OCI-LY7 (cell line): Measurements from ENCODE around the gene AVL9. TPM values are rescaled to one million over a fixed set of nuclear protein-coding genes. Genes with fewer than 3 reads are reported as not detected.

Experiments
- BruUV-seq: library from RNA; stranded (reverse); fragments of 400-500 nt; replicated peaks from 2 replicates; lab custom pipeline; 2021; lab: Mats Ljungman, UMichigan
- CTCF ChIA-PET: fragments of 300-600 bp; sonication (Branson Sonifier 250); formaldehyde crosslinking; loops from one replicate; lab custom pipeline; 2022; ENCODE audit warnings: antibody characterized with exemption; ENCODE audit not compliant: unreplicated experiment; lab: Charles Lee
- POLR2A ChIA-PET: fragments of 300-600 bp; sonication (Branson Sonifier 250); formaldehyde crosslinking; loops from one replicate; lab custom pipeline; 2022; ENCODE audit warnings: antibody characterized with exemption; lab: Charles Lee
- DNase-seq: peaks from one replicate; pipeline ENCODE4 v3.0.0-alpha.2; 2015; ENCODE audit warnings: low spot score
- H2AFZ ChIP-seq: fragments of 200-600 bp; sonication (generic), shearing (Covaris generic); 2 replicates; pipeline ENCODE4 v1.6.1; 2014; ENCODE audit warnings: mild to moderate bottlenecking, antibody characterized with exemption, low read length, moderate library complexity
- H3K27ac ChIP-seq: fragments of 200-600 bp; sonication (generic); 2 replicates; pipeline ENCODE4 v1.5.1; 2014; ENCODE audit warnings: mixed run types, low read depth, mild to moderate bottlenecking, moderate library complexity, low read length, inconsistent platforms; ENCODE audit not compliant: poor library complexity, severe bottlenecking
- H3K36me3 ChIP-seq: fragments of 200-600 bp; sonication (generic); 2 replicates; pipeline ENCODE4 v1.6.1; 2014; ENCODE audit warnings: mild to moderate bottlenecking, antibody characterized with exemption, low read length, moderate library complexity, mixed read lengths; ENCODE audit not compliant: insufficient read depth
- H3K4me1 ChIP-seq: fragments of 200-600 bp; sonication (generic); 2 replicates; pipeline ENCODE4 v1.5.1; 2014; ENCODE audit warnings: mild to moderate bottlenecking, low read length; ENCODE audit not compliant: insufficient read depth, poor library complexity, severe bottlenecking
- H3K4me2 ChIP-seq: fragments of 200-600 bp; sonication (generic); 2 replicates; pipeline ENCODE4 v1.6.1; 2014; ENCODE audit warnings: mild to moderate bottlenecking, low read length
- H3K4me3 ChIP-seq: fragments of 200-600 bp; sonication (generic); 2 replicates; pipeline ENCODE4 v1.5.1; 2014; ENCODE audit warnings: mild to moderate bottlenecking, low read depth, low read length; ENCODE audit not compliant: poor library complexity, severe bottlenecking
- H3K79me2 ChIP-seq: fragments of 200-600 bp; sonication (generic); 2 replicates; pipeline ENCODE4 v1.6.1; 2016; ENCODE audit warnings: low read depth, mild to moderate bottlenecking, low read length, moderate library complexity, mixed read lengths; ENCODE audit not compliant: insufficient read depth
- H3K9me2 ChIP-seq: fragments of 200-600 bp; sonication (generic); 2 replicates; pipeline ENCODE4 v1.6.1; 2016; ENCODE audit warnings: mild to moderate bottlenecking, low read length, mixed read lengths; ENCODE audit not compliant: insufficient read depth
- H3K9me3 ChIP-seq: fragments of 200-600 bp; sonication (generic); 2 replicates; pipeline ENCODE4 v1.6.1; 2014; ENCODE audit warnings: mild to moderate bottlenecking, mixed run types, low read length, mixed read lengths
- H4K20me1 ChIP-seq: fragments of 200-600 bp; sonication (generic); 2 replicates; pipeline ENCODE4 v1.6.1; 2014; ENCODE audit warnings: mild to moderate bottlenecking, antibody characterized with exemption, low read length, moderate library complexity, mixed read lengths; ENCODE audit not compliant: insufficient read depth
- EZH2phosphoT487 ChIP-seq: fragments of 200-600 bp; sonication (generic); IDR thresholded peaks from 2 replicates; pipeline ENCODE4 v1.6.1; 2018; ENCODE audit warnings: low read depth, borderline replicate concordance, mild to moderate bottlenecking, mixed run types, antibody characterized with exemption, low read length, moderate library complexity, mixed read lengths
- intact Hi-C: fragments of 100-400 bp; cut with micrococcal nuclease; formaldehyde crosslinking; loops from one replicate; pipeline ENCODE4 v1.10.0; 2022; ENCODE audit not compliant: unreplicated experiment
- total RNA-seq, 2 experiments: library from RNA; depleted of rRNA in 1 of 2; stranded (reverse); fragments of >200 nt in 1 of 2; shearing (Covaris generic) in 1 of 2; gene quantifications; 2 replicates each; pipeline ENCODE4 v1.2.3, GENCODE V29; 2014 to 2022
- TF ChIP-seq, protein P1 (sequence below): fragments of 200-600 bp; sonication (generic); conservative IDR thresholded peaks from 2 replicates; pipeline ENCODE4 v1.5.1; 2014; ENCODE audit warnings: mild to moderate bottlenecking, antibody characterized with exemption, low read length, moderate library complexity, mixed read lengths

AVL9 gene
- total RNA-seq, 2 experiments from 2014 or later: 36.6 to 54.9 TPM

DNA sequence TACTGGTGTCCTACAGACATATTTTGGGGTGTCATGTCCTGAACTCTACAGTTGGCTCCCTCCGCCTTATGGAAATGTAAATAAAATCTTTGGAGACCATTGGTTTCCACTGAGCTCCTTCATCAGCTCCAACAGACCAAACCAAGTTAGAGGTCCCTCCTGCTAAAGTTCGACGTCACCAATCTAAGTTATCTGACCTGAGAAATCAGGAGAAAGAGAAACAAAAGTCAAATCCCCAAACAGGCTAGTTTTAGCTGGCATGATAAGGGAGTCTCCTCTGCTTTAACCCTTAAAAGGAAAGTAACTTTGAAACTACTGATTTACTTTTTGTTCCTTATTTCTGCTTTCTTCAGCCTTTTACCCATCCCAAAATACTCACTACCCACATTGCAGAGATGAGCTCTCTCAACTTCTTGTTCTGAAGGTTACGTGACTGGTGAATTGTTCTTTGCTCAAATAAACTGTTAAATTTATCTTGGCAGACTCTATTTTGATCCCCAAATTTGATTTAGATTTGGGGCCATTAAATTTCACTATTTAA lies 39.9 kb downstream of the AVL9 start:
- CTCF ChIA-PET: no interaction called here
- Histone ChIP-seq H3K9me3 (peaks cover 14% of the 10 kb centered on the region; the same call in 1 of the 2 replicates), H2AFZ (no peak overlapping the region), H3K9me2 (no peaks in the 10 kb centered on the region), H3K4me1 (no peaks in the 10 kb centered on the region), H3K79me2 (peaks cover 17% of the 10 kb centered on the region; the same call in 1 of the 2 replicates), H3K4me2 (no peak overlapping the region), H3K4me3 (no peak overlapping the region), H3K27ac (no peak overlapping the region), H4K20me1 (0 out of 2 replicates have a peak, but pooled peaks cover 4% of the 10 kb centered on the region), H3K36me3 (peaks cover 36% of the 10 kb centered on the region)
- intact Hi-C loops: no loop called here
- no peak for TF ChIP-seq EZH2phosphoT487
- TF ChIP-seq, protein P1, sequence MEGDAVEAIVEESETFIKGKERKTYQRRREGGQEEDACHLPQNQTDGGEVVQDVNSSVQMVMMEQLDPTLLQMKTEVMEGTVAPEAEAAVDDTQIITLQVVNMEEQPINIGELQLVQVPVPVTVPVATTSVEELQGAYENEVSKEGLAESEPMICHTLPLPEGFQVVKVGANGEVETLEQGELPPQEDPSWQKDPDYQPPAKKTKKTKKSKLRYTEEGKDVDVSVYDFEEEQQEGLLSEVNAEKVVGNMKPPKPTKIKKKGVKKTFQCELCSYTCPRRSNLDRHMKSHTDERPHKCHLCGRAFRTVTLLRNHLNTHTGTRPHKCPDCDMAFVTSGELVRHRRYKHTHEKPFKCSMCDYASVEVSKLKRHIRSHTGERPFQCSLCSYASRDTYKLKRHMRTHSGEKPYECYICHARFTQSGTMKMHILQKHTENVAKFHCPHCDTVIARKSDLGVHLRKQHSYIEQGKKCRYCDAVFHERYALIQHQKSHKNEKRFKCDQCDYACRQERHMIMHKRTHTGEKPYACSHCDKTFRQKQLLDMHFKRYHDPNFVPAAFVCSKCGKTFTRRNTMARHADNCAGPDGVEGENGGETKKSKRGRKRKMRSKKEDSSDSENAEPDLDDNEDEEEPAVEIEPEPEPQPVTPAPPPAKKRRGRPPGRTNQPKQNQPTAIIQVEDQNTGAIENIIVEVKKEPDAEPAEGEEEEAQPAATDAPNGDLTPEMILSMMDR: no peak
- no peak for DNase-seq
- BruUV-seq: no TSS peak
- POLR2A ChIA-PET: interaction anchor here (0.7 to 0.8 kb wide), 2 partner anchors 9 to 12 kb away, joined by 3 to 4 read pairs; no protein-coding TSS in a partner anchor

DNA sequence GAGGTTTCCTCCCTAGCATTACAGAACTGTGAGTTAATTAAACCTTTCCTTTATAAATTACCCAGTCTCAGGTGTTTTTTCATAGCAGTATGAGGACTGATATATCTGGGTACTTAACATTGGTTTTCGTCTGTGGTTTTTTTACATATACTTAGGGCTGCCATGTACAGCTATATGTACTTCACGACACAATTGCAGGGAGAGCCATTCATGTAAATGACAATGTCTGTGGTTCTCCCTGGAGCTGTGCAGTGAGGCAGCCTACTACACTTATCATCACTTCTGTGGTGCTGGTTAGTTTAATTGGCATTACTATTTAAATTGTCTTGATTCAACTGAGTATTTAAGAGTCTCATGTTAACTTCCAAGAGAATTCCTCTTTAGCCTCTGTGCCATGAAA lies 40.7 kb downstream of the AVL9 start:
- BruUV-seq: no TSS peak
- TF ChIP-seq, protein P1: no peak
- TF ChIP-seq EZH2phosphoT487: no peak
- peaks cover 17% of the 10 kb centered on the region; the same call in 1 of the 2 replicates for H3K79me2 ChIP-seq
- POLR2A ChIA-PET: no interaction called here
- H3K27ac ChIP-seq: no peak overlapping the region
- intact Hi-C loops: no loop called here
- CTCF ChIA-PET: no interaction called here
- H3K4me2 ChIP-seq: no peak overlapping the region
- 0 out of 2 replicates have a peak, but pooled peaks cover 5% of the 10 kb centered on the region for H4K20me1 ChIP-seq
- DNase-seq: no peak
- H3K9me2 ChIP-seq: no peaks in the 10 kb centered on the region
- H3K4me3 ChIP-seq: no peak overlapping the region
- no peaks in the 10 kb centered on the region for H3K4me1 ChIP-seq
- H3K36me3 ChIP-seq: peaks cover 29% of the 10 kb centered on the region
- H3K9me3 ChIP-seq: peaks cover 11% of the 10 kb centered on the region; the same call in 1 of the 2 replicates
- no peak overlapping the region for H2AFZ ChIP-seq

DNA sequence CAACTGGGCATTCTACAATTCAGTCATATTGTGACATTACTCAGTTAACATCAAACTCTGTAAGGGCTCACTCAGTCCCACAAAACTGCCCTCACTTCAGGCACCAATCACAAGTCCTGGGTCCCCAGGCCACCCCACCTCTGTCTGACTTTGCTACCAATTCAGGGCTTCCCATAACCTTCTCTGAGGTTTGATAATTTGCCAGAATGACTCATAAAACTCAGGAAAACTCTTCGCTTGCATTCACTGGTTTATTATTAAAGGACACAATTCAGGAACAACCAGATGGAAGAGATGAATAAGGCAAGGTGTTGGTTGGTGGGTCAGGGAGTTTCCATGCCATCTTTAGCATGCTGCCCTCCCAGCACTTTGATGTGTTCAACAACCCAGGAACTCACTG lies 41.3 kb downstream of the AVL9 start:
- Histone ChIP-seq H3K9me2 (no peaks in the 10 kb centered on the region), H2AFZ (no peak overlapping the region), H3K4me3 (no peak overlapping the region), H3K4me1 (no peaks in the 10 kb centered on the region), H3K4me2 (no peak overlapping the region), H3K36me3 (peaks cover 24% of the 10 kb centered on the region), H3K79me2 (peaks cover 17% of the 10 kb centered on the region; the same call in 1 of the 2 replicates), H3K9me3 (peaks cover 7% of the 10 kb centered on the region; the same call in 1 of the 2 replicates), H3K27ac (no peak overlapping the region), H4K20me1 (0 out of 2 replicates have a peak, but pooled peaks cover 5% of the 10 kb centered on the region)
- CTCF ChIA-PET: no interaction called here
- BruUV-seq: no TSS peak
- no peak for DNase-seq
- TF ChIP-seq, protein P1: no peak
- no peak for TF ChIP-seq EZH2phosphoT487
- intact Hi-C loops: no loop called here
- POLR2A ChIA-PET: no interaction called here
